Chondrocyte (in vitro differentiated cells): Measurements from ENCODE around the gene ARGFX. TPM values are rescaled to one million over a fixed set of nuclear protein-coding genes. Genes with fewer than 3 reads are reported as not detected.
"Not testable (repeated sequence)": the region's sequence is repeated elsewhere in the genome, so short reads cannot be mapped to it uniquely, and the experiment has no call there.

Experiments used
- DNase-seq: peaks from one replicate; pipeline ENCODE4 v3.0.0; 2021; ENCODE audit warnings: mixed read lengths, low spot score
- H3K27ac Mint-ChIP-seq: one replicate; pipeline ENCODE4 v1.8.0; 2021; ENCODE audit warnings: mild to moderate bottlenecking, moderate library complexity, mixed read lengths; ENCODE audit not compliant: unreplicated experiment
- H3K27me3 Mint-ChIP-seq: 2 replicates; pipeline ENCODE4 v1.8.0; 2021; ENCODE audit warnings: low read depth, mixed read lengths
- H3K36me3 Mint-ChIP-seq: 2 replicates; pipeline ENCODE4 v1.8.0; 2021; ENCODE audit warnings: low read depth, mixed read lengths
- H3K4me1 Mint-ChIP-seq: 2 replicates; pipeline ENCODE4 v1.8.0; 2021; ENCODE audit warnings: low read depth, mild to moderate bottlenecking, mixed read lengths
- H3K4me3 Mint-ChIP-seq: one replicate; pipeline ENCODE4 v1.8.0; 2021; ENCODE audit warnings: mild to moderate bottlenecking, moderate library complexity, mixed read lengths; ENCODE audit not compliant: unreplicated experiment
- H3K9me3 Mint-ChIP-seq: 2 replicates; pipeline ENCODE4 v1.8.0; 2021; ENCODE audit warnings: low read depth, mixed read lengths
- CTCF ChIP-seq: fragments of 200-600 bp; sonication (generic); IDR thresholded peaks from 2 replicates; pipeline ENCODE4 v1.5.0; 2021; ENCODE audit warnings: antibody characterized with exemption, mild to moderate bottlenecking, moderate library complexity
- total RNA-seq: library from RNA; stranded (reverse); gene quantifications from 3 replicates; pipeline ENCODE4 v1.2.1, GENCODE V29; 2021

ARGFX gene
- total RNA-seq, 1 donor from 2014 or later = not detected

GRCh38 chr3:121598564-121598963, 30.8 kb downstream of the ARGFX start:
- Mint-ChIP-seq H3K9me3 (no peaks in the 10 kb centered on the region), H3K27ac (no peak overlapping the region), H3K4me1 (no peaks in the 10 kb centered on the region), H3K4me3 (no peak overlapping the region), H3K36me3 (no peaks in the 10 kb centered on the region), H3K27me3 (peaks cover under 1% of the 10 kb centered on the region)
- TF ChIP-seq CTCF = no peak
- no peak for DNase-seq

DNA sequence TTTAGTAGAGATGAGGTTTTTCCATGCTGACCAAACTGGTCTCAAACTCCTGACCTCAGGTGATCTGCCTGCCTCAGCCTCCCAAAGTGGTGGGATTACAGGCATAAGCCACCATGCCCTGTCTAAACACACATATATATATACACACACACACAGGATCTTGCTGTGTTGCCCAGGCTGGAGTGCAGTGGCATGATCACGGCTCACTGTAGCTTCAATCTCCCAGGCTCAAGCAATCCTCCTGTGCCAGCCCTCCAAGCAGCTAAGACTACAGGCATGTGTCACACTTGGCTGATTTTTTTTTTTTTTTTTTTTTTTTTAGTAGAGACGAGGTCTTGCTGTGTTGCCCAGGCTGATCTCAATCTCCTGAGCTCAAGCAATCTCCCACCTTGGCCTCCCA, 32.2 kb downstream of the ARGFX start:
- not testable (repeated sequence) for H3K4me1 Mint-ChIP-seq, H3K27ac Mint-ChIP-seq, H3K27me3 Mint-ChIP-seq, H3K9me3 Mint-ChIP-seq, DNase-seq, H3K36me3 Mint-ChIP-seq, H3K4me3 Mint-ChIP-seq

- Mint-ChIP-seq H3K4me1 (no peaks in the 10 kb centered on the region), H3K36me3 (no peaks in the 10 kb centered on the region), H3K9me3 (no peaks in the 10 kb centered on the region), H3K27ac (no peak overlapping the region), H3K4me3 (no peak overlapping the region), H3K27me3 (no peaks in the 10 kb centered on the region)
- TF ChIP-seq CTCF = no peak
- DNase-seq = no peak
Measured at GRCh38 chr3:121601212-121601812, 33.6 kb downstream of the ARGFX start.

- TF ChIP-seq CTCF = no peak
- Mint-ChIP-seq H3K36me3 (no peaks in the 10 kb centered on the region), H3K9me3 (no peaks in the 10 kb centered on the region), H3K4me3 (no peak overlapping the region), H3K4me1 (no peaks in the 10 kb centered on the region), H3K27me3 (no peaks in the 10 kb centered on the region), H3K27ac (no peak overlapping the region)
- DNase-seq = no peak
Measured at GRCh38 chr3:121604759-121605158, 37.0 kb downstream of the ARGFX start.

GRCh38 chr3:121606106-121606505, 38.4 kb downstream of the ARGFX start:
- Mint-ChIP-seq H3K4me1 (no peaks in the 10 kb centered on the region), H3K36me3 (no peaks in the 10 kb centered on the region), H3K27ac (no peak overlapping the region), H3K4me3 (no peak overlapping the region), H3K27me3 (no peaks in the 10 kb centered on the region), H3K9me3 (no peaks in the 10 kb centered on the region)
- no peak for DNase-seq
- TF ChIP-seq CTCF = no peak

Other genes with a start within 250 kb of the ARGFX start
- gene POLQ, start 22.0 kb upstream of the ARGFX start, total RNA-seq = 1.0 to 2.9 TPM (median 1.1 TPM) in 3 replicates
- gene FBXO40, start 25.4 kb downstream of the ARGFX start, total RNA-seq = 0.08 TPM in 1 of 3 replicates, not detected in the others
- gene HCLS1, start 93.0 kb downstream of the ARGFX start, total RNA-seq = 0.44 to 1.4 TPM (median 0.82 TPM) in 3 replicates
- 63.6 to 88.0 TPM (median 65.0 TPM) in 3 replicates for gene GOLGB1, start 181.8 kb downstream of the ARGFX start, total RNA-seq